GM12872 (cell line): ENCODE data around the gene PPP1R16B.

ENCODE experiments used
- TF ChIP-seq, protein P1 (sequence below): IDR thresholded peaks from 3 replicates; pipeline ENCODE4 v1.5.1; 2011; ENCODE audit warnings: low read depth, mild to moderate bottlenecking, low read length, moderate library complexity; ENCODE audit not compliant: insufficient read depth

PPP1R16B gene

DNA sequence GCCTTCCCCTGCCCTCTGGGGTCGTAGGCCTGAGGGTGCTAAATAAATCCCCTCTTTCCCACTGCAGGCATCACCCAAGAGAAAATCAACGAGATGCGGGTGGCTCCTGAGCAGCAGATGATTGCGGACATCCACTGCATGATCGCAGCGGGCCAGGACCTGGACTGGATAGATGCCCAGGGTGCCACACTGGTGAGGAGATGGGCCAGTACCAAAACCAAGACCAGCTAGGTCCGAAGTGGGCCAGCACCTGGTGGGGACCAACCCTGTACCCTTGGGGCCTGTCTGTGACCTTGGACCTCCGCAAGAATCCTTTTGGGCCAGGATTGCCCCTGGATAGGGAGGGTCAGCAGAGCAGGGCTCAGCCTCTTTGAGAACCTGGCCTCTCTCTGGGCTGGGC lies 97.1 kb downstream of the PPP1R16B start:
- TF ChIP-seq, protein P1, sequence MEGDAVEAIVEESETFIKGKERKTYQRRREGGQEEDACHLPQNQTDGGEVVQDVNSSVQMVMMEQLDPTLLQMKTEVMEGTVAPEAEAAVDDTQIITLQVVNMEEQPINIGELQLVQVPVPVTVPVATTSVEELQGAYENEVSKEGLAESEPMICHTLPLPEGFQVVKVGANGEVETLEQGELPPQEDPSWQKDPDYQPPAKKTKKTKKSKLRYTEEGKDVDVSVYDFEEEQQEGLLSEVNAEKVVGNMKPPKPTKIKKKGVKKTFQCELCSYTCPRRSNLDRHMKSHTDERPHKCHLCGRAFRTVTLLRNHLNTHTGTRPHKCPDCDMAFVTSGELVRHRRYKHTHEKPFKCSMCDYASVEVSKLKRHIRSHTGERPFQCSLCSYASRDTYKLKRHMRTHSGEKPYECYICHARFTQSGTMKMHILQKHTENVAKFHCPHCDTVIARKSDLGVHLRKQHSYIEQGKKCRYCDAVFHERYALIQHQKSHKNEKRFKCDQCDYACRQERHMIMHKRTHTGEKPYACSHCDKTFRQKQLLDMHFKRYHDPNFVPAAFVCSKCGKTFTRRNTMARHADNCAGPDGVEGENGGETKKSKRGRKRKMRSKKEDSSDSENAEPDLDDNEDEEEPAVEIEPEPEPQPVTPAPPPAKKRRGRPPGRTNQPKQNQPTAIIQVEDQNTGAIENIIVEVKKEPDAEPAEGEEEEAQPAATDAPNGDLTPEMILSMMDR: no peak

DNA sequence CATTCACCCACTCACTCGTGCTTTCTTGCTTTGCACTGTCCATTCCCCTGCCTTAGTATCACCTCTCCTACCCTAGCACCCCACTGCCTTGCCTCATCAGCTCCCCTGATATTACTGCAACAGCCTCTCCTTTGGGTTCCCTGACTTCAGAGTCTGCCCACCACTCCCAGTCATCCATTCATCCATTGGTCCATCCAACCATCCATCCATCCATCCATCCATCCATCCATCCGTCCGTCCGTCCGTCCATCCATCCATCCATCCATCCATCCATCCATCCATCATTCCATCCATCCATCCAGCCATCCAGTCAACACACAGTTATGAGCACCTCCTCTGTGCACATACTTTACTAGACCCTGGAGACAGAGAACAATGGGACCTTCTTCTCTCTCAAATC lies 97.8 kb downstream of the PPP1R16B start:
- TF ChIP-seq, protein P1: 0 out of 3 replicates have a peak, but pooled peaks have one; percentile 2

DNA sequence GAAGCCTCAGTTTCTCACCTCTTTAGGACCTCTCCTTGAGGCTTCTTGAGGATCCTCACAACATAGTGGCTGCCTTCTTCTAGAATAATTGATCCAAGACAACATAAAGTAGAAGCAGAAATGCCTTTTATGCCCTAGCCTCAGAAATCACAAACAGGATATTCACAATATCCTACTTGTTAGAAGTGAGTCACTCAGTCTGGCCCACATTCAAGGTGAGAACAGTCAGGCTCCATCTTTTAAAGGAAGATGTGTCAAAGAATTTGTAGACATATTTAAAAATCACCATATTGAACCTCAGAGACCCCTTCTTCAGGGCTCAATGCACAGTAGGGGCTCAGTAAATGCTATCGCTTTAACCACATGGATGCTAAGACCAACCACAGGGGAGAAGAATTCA lies 99.9 kb downstream of the PPP1R16B start:
- TF ChIP-seq, protein P1: no peak

DNA sequence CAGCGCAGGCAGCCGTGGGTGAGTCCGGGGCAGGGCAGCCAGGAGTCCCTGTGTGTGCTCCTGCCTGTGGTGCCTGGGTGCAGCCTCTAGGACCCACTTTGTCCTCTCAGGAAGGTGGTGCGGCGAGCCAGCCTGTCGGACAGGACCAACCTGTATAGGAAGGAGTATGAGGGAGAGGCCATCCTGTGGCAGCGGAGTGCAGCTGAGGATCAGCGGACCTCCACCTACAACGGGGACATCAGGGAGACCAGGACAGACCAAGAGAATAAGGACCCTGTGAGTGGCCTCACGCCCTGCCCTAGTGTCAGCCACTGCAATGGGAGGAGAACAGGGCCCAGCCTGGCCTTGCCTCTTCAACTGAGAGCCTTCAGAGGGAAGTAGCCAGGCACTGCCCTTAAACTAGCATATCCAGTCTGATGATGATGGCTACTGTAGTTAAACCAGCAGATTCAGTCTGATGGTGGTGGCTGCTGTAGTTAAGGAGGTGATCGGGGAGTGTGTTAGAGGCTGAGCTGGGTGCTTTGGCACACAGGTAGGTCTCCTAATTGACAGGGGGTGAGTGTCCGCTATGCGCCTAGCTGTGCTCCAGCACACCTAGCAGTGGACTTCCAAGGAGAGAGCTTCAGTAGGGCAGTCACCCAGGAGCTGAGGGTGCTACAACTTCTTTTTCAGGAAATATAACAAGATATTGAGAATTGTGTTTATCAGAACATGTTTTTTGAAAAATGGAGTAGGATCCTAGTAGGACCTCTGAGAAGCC lies 102.6 kb downstream of the PPP1R16B start:
- TF ChIP-seq, protein P1: no peak

DNA sequence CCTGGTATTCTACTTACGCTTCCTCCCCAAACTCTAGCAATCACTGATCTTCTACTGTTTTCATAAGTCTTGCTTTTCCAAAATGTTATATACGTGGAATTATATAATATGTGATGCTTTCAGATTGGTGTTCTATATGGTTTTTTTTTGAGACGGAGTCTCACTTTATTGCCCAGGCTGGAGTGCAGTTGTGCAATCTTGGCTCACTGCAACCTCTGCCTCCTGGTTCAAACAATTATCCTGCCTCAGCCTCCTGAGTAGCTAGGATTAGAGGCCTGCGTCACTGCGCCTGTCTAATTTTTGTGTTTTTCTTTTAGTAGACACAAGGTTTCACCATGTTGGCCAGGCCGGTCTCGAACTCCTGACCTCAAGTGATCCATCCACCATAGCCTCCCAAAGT lies 109.9 kb downstream of the PPP1R16B start:
- TF ChIP-seq, protein P1: no peak

DNA sequence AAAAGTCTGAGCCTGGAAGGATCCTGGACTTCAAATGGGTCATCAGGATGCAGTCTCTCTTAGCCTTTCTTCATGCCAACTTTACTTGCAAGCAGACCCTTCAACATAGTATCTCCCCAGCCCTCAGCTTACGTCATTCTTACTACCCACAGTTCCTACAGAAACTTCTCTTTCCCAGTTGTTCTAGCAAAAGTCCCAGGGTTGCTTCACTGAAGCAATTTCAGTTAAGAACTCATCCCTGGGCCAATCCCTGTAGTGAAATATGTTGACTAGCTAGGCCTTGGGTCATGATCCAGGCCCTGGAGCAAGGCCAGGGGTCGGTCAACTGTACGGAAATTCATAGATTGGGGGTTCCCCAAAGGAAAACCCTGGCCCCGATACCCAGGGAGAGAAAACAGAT lies 112.2 kb downstream of the PPP1R16B start:
- TF ChIP-seq, protein P1: no peak

DNA sequence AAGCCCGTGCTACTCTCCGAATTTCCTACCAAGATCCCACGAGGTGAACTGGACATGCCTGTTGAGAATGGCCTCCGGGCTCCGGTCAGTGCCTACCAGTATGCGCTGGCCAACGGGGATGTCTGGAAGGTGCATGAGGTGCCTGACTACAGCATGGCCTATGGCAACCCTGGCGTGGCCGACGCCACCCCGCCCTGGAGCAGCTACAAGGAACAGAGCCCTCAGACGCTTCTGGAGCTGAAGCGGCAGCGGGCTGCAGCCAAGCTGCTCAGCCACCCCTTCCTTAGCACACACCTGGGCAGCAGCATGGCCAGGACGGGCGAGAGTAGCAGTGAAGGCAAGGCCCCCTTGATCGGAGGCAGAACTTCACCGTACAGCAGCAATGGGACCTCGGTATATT lies 112.7 kb downstream of the PPP1R16B start:
- TF ChIP-seq, protein P1: no peak
